NCI-H2196 treated with DMSO at 0.1 percent for 48 hours (cell line): ENCODE measurements around the gene SSR4.

Source experiments
- DNase-seq: peaks from one replicate; lab custom pipeline; 2025; ENCODE audit not compliant: unreplicated experiment; lab: John Stamatoyannopoulos, UW

The SSR4 gene

DNA sequence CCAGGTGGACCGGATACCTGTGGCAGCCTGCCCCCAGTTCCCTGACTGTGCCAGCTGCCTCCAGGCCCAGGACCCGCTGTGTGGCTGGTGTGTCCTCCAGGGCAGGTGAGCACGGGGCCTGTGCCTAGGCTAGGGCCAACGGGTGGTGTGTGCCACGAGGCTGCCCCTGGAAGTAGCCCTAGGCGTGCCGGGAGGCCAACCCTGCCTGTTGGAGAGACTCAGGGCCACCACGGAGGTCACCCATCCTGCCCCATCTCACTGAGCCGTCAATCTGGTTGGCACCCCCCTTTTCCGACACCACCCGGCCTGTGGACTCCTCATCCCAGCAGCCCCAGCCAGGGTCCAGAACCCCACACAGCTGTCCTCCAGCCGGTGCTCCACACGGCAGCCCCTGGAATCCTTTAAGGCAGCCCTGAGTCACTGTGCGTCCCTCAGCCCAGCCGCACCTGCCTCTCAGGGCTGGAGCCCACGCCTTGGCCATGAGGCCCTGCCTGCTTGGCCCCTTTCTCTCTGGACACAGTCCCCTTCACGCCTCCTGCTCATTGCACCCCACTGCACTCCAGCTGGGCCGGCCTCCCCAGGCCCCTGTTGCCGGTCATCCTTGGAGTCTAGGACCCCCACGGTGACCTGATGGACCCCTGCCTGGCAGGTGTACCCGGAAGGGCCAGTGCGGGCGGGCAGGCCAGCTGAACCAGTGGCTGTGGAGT is 25.2 kb upstream of the SSR4 start:
- no peak for DNase-seq

DNA sequence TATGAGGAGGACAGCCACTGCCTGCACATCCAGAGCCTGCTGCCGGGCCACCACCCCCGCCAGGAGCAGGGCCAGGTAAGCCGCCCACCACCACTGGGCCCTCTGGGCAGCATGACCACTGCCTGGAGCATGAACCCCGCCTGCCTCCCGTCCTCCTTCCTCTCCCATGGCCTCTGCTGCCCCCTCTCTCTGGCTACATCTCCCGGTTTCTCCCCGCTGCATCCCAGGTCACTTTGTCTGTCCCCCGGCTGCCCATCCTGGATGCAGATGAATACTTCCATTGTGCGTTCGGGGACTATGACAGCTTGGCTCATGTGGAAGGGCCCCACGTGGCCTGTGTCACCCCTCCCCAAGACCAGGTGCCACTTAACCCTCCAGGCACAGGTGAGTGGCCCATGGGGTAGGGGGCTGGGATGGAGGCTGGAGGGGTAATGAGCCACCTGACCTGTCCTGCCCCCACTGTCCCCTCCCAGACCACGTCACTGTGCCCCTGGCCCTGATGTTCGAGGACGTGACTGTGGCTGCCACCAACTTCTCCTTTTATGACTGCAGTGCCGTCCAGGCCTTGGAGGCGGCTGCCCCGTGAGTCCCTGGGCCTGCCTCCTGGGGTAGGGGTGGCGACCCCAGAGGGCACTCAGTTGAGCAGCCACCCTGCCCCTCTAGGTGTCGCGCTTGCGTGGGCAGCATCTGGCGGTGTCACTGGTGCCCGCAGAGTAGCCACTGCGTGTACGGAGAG is 24.4 kb upstream of the SSR4 start:
- no peak for DNase-seq

DNA sequence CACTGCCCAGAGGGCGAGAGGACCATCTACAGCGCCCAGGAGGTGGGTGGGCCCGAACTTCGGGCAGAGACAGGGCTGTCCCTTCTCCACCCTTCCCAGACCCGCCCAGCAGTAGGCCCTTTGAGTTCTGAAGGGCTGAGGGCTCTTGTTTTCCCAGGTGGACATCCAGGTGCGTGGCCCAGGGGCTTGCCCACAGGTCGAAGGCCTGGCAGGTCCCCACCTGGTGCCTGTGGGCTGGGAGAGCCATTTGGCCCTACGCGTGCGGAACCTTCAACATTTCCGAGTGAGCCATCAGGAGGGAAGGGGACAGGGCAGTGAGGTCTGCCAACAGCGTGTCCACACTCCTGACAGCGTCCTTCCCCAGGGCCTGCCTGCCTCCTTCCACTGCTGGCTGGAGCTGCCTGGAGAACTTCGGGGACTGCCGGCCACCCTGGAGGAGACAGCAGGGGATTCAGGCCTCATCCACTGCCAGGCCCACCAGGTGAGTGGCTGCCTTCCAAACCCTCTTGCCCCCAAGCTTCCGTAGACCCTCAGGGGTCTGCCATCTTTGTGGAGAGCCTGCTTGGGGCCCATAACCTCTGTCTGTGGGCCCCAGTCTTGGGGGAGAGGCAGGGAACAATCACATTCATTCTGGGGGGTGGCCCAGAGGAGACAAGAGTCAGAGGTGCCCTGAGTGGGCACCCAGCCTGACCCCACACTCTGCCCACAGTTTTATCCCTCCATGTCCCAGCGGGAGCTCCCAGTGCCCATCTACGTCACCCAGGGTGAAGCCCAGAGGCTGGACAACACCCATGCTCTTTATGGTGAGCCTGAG is 23.7 kb upstream of the SSR4 start:
- no peak for DNase-seq

DNA sequence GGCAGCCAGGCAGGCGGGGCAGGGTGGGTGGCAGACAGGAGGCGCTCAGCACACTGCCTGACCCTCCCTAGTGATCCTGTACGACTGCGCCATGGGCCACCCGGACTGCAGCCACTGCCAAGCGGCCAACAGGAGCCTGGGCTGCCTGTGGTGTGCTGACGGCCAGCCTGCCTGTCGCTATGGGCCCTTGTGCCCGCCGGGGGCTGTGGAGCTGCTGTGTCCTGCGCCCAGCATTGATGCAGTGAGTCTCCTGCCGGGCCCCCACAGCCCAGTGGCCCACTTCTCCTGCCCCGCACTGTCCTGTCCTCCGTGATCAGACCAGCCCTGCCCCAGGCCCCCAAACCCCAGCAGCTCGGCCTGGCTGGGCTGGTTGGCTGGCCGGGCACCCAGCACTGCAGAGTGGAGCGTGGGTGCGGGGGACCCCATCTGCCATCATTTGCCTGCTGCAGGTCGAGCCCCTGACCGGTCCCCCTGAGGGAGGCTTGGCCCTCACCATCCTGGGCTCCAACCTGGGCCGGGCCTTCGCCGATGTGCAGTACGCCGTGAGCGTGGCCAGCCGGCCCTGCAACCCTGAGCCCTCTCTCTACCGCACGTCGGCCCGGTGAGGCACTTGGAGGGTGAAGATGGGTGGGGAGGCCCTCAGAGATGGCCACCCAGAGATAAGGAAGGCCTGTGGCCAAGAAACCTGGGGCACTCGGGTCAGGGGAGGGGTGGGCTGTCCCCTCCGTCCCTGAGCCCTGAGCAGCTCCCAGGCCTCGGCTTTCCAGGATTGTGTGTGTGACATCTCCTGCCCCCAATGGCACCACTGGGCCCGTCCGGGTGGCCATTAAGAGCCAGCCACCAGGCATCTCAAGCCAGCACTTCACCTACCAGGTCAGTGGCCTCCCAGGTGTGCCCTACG is 22.8 kb upstream of the SSR4 start:
- DNase-seq, result no peak

DNA sequence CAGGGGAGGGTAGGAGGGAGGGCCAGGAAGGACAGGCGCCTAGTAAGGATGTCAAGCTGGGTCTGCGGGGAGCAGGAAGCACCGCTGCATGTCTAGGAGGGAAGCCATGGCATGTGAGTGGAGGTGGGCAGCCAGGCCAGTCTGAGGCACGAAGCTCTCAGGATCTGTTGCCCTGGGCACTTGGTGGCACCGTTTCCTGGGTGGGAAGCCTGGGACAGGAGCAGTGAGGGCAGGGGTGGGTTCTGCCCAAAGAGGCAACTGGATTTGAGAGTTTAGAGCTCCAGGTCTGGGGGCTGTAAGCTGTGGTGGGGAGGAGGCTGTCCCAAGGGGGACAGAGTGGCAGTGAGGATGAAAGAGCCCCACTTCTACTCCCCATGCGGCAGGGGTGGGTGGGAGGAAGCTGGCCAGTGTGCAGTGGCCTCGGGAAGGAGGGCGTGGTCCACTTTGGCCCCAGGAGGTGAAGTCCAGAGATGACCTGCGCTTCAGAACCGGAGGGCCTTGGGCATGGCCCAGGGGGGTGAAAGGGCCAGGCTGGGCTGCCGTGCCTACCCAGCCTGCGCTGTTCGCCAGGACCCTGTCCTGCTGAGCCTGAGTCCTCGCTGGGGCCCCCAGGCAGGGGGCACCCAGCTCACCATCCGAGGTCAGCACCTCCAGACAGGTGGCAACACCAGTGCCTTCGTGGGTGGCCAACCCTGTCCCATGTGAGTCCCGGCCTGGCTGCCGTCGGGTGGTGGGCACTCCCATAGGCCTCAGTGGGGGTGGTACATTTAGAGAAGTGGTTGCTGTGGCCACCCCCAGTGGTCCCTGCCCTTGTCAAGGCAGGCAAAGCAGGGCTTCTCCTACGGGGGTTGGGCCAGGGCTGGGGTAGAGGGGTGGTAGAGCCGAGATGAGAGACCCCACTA is 21.9 kb upstream of the SSR4 start:
- DNase-seq, result no peak

DNA sequence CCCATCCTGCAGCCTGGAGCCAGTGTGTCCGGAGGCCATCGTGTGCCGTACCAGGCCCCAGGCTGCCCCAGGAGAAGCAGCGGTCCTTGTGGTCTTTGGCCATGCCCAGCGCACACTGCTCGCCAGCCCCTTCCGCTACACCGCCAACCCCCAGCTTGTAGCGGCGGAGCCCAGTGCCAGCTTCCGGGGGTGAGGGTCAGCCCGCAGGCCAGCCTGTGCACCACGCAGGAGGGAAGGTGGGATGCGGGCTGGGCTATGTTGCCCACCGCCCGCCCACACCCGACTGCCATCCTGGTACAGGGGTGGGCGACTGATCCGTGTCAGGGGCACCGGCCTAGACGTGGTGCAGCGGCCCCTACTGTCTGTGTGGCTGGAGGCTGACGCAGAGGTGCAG is 21.3 kb upstream of the SSR4 start:
- DNase-seq, result no peak

DNA sequence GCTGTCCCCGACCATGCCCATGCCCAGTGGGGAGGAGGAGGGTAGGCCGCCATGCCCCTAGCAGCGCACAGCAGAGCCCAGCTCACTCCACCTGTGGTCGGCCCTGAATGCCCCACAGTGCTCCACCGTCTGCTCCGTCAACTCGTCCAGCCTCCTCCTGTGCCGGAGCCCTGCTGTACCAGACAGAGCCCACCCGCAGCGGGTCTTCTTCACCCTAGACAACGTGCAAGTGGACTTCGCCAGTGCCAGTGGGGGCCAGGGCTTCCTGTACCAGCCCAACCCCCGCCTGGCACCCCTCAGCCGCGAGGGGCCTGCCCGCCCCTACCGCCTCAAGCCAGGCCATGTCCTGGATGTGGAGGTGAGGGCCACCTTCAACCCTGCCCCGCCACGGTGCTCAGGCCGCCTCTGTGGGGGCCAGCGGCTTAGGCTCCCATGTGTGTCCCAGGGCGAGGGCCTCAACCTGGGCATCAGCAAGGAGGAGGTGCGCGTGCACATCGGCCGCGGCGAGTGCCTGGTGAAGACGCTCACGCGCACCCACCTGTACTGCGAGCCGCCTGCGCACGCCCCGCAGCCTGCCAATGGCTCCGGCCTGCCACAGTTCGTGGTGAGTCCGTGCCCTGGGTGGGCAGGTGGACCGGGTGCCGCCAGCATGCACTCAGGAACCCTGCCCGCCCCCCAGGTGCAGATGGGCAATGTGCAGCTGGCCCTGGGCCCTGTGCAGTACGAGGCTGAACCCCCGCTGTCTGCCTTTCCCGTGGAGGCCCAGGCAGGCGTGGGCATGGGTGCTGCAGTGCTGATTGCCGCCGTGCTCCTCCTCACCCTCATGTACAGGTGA is 20.5 kb upstream of the SSR4 start:
- no peak for DNase-seq

DNA sequence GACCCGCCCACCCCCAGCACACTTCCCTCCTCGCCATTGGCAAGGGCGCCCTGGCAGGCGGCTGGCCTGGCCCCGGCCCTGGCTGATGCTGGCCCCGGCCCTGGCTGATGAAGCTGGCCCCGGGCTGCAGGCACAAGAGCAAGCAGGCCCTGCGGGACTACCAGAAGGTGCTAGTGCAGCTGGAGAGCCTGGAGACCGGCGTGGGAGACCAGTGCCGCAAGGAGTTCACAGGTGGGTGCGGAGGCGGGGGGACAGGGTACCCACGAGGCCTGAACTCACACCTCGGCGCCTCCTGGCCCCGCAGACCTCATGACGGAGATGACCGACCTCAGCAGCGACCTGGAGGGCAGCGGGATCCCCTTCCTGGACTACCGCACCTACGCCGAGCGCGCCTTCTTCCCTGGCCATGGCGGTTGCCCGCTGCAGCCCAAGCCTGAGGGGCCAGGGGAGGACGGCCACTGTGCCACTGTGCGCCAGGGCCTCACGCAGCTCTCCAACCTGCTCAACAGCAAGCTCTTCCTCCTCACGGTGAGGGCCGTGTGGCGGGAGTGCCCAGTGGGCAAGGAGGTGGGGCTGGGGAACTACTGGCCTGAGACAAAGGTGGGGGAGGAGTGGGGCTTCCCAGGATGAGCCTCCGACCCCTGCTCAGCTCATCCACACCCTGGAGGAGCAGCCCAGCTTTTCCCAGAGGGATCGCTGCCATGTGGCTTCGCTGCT is 19.7 kb upstream of the SSR4 start:
- no peak for DNase-seq

DNA sequence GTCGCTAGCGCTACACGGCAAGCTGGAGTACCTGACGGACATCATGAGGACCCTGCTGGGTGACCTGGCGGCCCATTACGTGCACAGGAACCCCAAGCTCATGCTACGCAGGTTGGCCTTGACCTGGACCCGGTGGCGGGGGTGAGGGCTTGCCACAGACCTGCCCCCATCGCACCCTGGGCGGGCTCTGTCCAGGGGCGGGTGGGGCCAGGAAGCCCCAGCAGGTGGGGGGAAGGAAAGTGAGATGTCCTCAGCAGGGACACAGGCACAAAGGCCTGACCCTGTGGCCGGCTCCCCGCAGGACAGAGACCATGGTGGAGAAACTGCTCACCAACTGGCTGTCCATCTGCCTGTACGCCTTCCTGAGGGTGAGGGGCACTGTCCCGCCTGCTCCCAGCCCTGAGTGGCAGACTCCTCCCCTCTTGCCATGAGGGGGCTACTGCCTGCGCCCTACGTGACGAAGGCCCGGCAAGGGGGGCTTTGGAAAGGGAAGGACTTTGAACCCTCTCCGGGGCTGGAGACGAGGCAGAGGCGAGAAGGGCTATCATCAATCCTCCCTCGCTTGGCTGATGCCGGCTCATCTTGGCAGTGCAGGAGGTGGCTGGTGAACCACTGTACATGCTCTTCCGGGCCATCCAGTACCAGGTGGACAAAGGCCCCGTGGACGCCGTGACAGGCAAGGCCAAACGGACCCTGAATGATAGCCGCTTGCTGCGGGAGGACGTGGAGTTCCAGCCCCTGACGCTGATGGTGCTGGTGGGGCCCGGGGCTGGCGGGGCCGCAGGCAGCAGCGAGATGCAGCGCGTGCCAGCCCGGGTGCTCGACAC is 19.0 kb upstream of the SSR4 start:
- no peak for DNase-seq

DNA sequence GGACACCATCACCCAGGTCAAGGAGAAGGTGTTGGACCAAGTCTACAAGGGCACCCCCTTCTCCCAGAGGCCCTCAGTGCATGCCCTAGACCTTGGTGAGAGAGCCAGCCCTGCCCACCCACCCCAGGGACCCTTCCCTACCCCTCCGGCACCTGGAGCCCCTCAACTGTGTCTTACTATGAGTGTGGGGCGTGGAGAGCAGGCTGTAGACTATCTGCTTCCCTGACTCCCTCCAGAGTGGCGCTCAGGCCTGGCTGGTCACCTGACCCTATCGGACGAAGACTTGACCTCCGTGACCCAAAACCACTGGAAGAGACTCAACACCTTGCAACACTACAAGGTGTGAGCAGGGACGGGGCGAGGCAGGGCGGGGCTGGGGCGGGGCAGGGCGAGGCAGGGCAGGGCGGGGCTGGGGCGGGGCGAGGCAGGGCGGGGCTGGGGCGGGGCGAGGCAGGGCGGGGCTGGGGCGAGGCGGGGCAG is 18.3 kb upstream of the SSR4 start:
- no peak for DNase-seq

DNA sequence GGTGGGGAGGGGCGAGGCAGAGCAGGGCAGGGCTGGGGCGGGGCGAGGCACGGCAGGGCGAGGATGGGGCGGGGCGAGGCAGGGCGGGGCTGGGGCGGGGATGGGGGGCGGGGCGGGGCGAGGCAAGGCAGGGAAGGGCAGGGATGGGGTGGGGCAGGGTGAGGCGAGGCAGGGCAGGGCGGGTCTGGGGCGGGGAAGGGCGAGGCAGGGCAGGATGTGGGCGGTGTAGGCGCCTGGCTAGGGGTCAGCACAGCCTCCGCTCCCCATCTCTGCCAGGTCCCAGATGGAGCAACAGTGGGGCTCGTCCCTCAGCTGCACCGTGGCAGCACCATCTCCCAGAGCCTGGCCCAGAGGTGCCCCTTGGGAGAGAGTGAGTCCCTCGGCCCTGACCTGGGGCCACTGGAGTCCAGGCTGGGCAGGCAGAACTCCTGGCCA is 17.8 kb upstream of the SSR4 start:
- no peak for DNase-seq

DNA sequence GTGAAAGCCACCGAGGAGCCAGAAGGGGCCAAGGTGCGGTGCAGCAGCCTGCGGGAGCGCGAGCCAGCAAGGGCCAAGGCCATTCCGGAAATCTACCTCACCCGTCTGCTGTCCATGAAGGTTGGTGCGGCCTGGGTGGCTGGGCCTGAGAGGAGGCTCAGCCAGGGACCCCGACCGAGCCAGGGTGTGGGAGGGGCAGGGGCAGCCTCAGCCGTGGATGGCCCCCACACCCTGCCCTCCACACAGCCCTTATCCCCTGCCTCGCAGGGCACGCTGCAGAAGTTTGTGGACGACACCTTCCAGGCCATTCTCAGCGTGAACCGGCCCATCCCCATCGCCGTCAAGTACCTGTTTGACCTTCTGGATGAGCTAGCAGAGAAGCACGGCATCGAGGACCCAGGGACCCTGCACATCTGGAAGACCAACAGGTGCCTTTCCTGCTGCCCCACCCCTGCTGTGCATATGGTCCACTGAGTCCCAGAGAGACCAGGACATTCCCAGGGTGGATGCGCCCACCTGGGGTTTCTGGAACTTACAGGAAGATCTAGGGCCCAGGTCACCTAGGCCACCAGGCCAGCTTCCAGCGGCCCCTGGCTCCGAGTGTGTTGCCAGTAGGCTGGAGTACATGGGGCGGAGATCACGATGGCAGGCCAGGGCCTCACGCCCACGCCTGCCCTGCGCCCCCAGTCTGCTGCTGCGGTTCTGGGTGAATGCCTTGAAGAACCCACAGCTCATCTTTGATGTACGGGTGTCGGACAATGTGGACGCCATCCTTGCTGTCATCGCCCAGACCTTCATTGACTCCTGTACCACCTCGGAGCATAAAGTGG is 17.0 kb upstream of the SSR4 start:
- no peak for DNase-seq

DNA sequence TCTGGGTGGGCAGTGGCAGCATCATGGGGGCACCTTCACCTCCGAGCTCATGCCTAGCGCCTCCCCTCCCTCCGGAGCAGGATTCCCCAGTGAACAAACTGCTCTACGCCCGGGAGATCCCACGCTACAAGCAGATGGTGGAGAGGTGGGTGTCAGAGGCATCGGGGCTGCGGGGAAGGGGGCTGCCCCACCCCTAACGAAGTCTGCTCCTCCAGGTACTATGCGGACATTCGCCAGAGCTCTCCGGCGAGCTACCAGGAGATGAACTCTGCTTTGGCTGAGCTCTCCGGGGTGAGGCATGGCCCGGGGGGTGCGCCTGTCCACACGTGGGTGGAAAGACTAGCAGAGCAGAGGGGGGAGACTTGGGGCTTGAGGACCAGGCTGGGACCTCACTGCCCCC is 16.3 kb upstream of the SSR4 start:
- DNase-seq, result no peak

DNA sequence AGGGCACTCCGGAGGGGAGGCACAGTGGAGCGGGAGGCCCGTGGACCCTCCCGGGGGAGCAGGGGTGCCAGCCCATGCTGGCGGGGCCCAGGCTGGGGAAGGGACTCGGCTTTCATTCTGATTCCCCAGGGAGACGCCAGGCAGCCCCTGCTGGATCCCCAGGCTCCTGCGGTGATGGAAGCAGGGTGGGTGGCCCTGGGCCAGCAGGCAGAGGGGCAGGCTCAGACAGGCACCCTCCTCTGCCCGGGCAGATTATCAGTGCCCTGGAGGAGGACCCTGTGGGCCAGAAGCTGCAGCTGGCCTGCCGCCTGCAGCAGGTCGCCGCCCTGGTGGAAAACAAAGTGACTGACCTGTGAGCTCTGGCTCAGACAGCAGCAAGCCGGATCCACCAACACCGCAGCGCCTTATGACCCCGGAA is 15.8 kb upstream of the SSR4 start:
- DNase-seq, result no peak

DNA sequence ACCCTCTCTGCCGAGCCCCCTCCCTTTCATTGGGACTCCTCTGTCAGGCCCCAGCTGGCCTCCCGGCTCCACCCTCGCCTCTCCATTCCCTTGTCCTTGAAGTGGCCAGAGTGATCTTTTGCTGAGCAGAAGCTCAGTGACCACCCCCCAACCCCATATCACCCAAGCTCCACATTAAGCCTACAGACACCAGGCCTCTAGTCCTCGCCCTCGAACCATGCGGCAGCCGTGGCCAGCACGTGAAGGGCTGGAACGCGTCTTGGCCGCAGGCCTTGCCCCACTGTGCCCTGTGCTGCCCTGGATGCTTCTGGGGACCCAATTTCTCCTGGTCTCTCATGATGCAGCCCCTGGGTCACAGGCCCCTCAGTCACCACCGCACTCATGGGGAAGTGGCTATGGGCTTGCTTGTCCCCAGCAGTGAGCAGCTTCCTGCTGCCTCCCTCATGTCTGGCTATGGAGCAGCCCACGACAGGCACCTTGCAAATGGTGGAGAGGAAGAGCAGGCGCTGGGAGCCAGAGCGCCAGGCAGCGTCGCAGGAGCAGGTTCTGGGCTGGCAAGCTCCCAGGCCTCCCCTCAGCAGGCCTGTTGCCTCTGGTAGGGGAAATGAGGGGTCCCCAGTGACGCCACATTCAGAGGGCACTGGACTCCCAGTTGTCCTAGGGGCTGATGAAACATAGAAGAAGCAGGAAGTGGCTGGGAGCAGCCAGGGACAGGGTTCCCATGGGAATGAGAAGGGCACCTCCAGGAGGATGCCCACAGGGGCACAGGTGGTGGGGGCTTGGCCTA is 14.4 kb upstream of the SSR4 start:
- no peak for DNase-seq
